Measurements from ENCODE around the gene HTR7.
"Not testable (repeated sequence)": the region's sequence is repeated elsewhere in the genome, so short reads cannot be mapped to it uniquely, and the experiment has no call there.

HTR7 gene

GRCh38 chr10:90834326-90834725, 23.5 kb downstream of the HTR7 start:
- Histone ChIP-seq H3K36me3 (ENCODE audit: control insufficient read depth, insufficient read depth, low read length) (no peaks in the 10 kb centered on the region), H3K4me1 (ENCODE audit: control insufficient read depth, insufficient read depth, low read length, poor library complexity, severe bottlenecking) (no peaks in the 10 kb centered on the region), H3K9me3 (ENCODE audit: control insufficient read depth, low read length) (no peaks in the 10 kb centered on the region), H3K27ac (ENCODE audit: low read depth, low read length, severe bottlenecking) (no peak overlapping the region), H3K4me3 (ENCODE audit: extremely low read depth, insufficient read depth, low read length, poor library complexity, severe bottlenecking) (no peak overlapping the region)
- WGBS, 2 experiments (ENCODE audit: insufficient coverage in 2 of 2), result 100% methylated on average over 1 to 2 of the region's 3 CpGs

- Histone ChIP-seq H3K4me1 (ENCODE audit: control insufficient read depth, insufficient read depth, low read length, poor library complexity, severe bottlenecking) (no peaks in the 10 kb centered on the region), H3K36me3 (ENCODE audit: control insufficient read depth, insufficient read depth, low read length) (no peaks in the 10 kb centered on the region), H3K27ac (ENCODE audit: low read depth, low read length, severe bottlenecking) (no peak overlapping the region), H3K4me3 (ENCODE audit: extremely low read depth, insufficient read depth, low read length, poor library complexity, severe bottlenecking) (no peak overlapping the region), H3K9me3 (ENCODE audit: control insufficient read depth, low read length) (no peaks in the 10 kb centered on the region)
- 92 to 93% methylated on average over 13 to 14 of the region's 17 CpGs for WGBS, 2 experiments (ENCODE audit: insufficient coverage in 2 of 2)
Measured at GRCh38 chr10:90832111-90832510, 25.7 kb downstream of the HTR7 start.

GRCh38 chr10:90822508-90822907, 35.3 kb downstream of the HTR7 start:
- Histone ChIP-seq H3K36me3 (ENCODE audit: control insufficient read depth, insufficient read depth, low read length) (no peaks in the 10 kb centered on the region), H3K4me3 (ENCODE audit: extremely low read depth, insufficient read depth, low read length, poor library complexity, severe bottlenecking) (no peak overlapping the region), H3K9me3 (ENCODE audit: control insufficient read depth, low read length) (no peaks in the 10 kb centered on the region), H3K27ac (ENCODE audit: low read depth, low read length, severe bottlenecking) (no peak overlapping the region), H3K4me1 (ENCODE audit: control insufficient read depth, insufficient read depth, low read length, poor library complexity, severe bottlenecking) (no peaks in the 10 kb centered on the region)
- 83 to 100% methylated on average over 1 of the region's 1 CpG for WGBS, 2 experiments (ENCODE audit: insufficient coverage in 2 of 2)

- H3K4me3 ChIP-seq (ENCODE audit: extremely low read depth, insufficient read depth, low read length, poor library complexity, severe bottlenecking); H3K4me1 ChIP-seq (ENCODE audit: control insufficient read depth, insufficient read depth, low read length, poor library complexity, severe bottlenecking); H3K27ac ChIP-seq (ENCODE audit: low read depth, low read length, severe bottlenecking); H3K9me3 ChIP-seq (ENCODE audit: control insufficient read depth, low read length); H3K36me3 ChIP-seq (ENCODE audit: control insufficient read depth, insufficient read depth, low read length): not testable (repeated sequence)
- no CpG with 5 or more reads among the region's 1 CpG for WGBS, 2 experiments (ENCODE audit: insufficient coverage in 2 of 2)
Measured at GRCh38 chr10:90821864-90822263, 36.0 kb downstream of the HTR7 start.

GRCh38 chr10:90819911-90820310, 37.9 kb downstream of the HTR7 start:
- Histone ChIP-seq H3K36me3 (ENCODE audit: control insufficient read depth, insufficient read depth, low read length) (no peaks in the 10 kb centered on the region), H3K27ac (ENCODE audit: low read depth, low read length, severe bottlenecking) (no peak overlapping the region), H3K4me1 (ENCODE audit: control insufficient read depth, insufficient read depth, low read length, poor library complexity, severe bottlenecking) (no peaks in the 10 kb centered on the region), H3K9me3 (ENCODE audit: control insufficient read depth, low read length) (no peaks in the 10 kb centered on the region), H3K4me3 (ENCODE audit: extremely low read depth, insufficient read depth, low read length, poor library complexity, severe bottlenecking) (no peak overlapping the region)

- H3K9me3 ChIP-seq (ENCODE audit: control insufficient read depth, low read length), result no peaks in the 10 kb centered on the region
- WGBS, 2 experiments (ENCODE audit: insufficient coverage in 2 of 2), result 67% methylated on average over 1 of the region's 1 CpG; no CpG with 5 or more reads in 1 of the 2 experiments
Measured at GRCh38 chr10:90818736-90819135, 39.1 kb downstream of the HTR7 start.

GRCh38 chr10:90817128-90817889, 40.5 kb downstream of the HTR7 start:
- 100% methylated on average over 1 of the region's 2 CpGs; no CpG with 5 or more reads in 1 of the 2 experiments for WGBS, 2 experiments (ENCODE audit: insufficient coverage in 2 of 2)
- no peaks in the 10 kb centered on the region for H3K9me3 ChIP-seq (ENCODE audit: control insufficient read depth, low read length)
- H3K4me3 ChIP-seq (ENCODE audit: extremely low read depth, insufficient read depth, low read length, poor library complexity, severe bottlenecking), result no peak overlapping the region
- no peaks in the 10 kb centered on the region for H3K4me1 ChIP-seq (ENCODE audit: control insufficient read depth, insufficient read depth, low read length, poor library complexity, severe bottlenecking)
- H3K27ac ChIP-seq (ENCODE audit: low read depth, low read length, severe bottlenecking), result no peak overlapping the region
- H3K36me3 ChIP-seq (ENCODE audit: control insufficient read depth, insufficient read depth, low read length), result no peaks in the 10 kb centered on the region

More at GRCh38 chr10:90818736-90819135, 39.1 kb downstream of the HTR7 start:
- Histone ChIP-seq H3K27ac (ENCODE audit: low read depth, low read length, severe bottlenecking) (no peak overlapping the region), H3K4me1 (ENCODE audit: control insufficient read depth, insufficient read depth, low read length, poor library complexity, severe bottlenecking) (no peaks in the 10 kb centered on the region), H3K36me3 (ENCODE audit: control insufficient read depth, insufficient read depth, low read length) (no peaks in the 10 kb centered on the region), H3K4me3 (ENCODE audit: extremely low read depth, insufficient read depth, low read length, poor library complexity, severe bottlenecking) (no peak overlapping the region)

GRCh38 chr10:90816466-90816865, 41.4 kb downstream of the HTR7 start:
- H3K4me3 ChIP-seq (ENCODE audit: extremely low read depth, insufficient read depth, low read length, poor library complexity, severe bottlenecking), result no peak overlapping the region
- 95 to 100% methylated on average over 1 to 4 of the region's 5 CpGs for WGBS, 2 experiments (ENCODE audit: insufficient coverage in 2 of 2)
- no peaks in the 10 kb centered on the region for H3K36me3 ChIP-seq (ENCODE audit: control insufficient read depth, insufficient read depth, low read length)
- no peak overlapping the region for H3K27ac ChIP-seq (ENCODE audit: low read depth, low read length, severe bottlenecking)
- no peaks in the 10 kb centered on the region for H3K9me3 ChIP-seq (ENCODE audit: control insufficient read depth, low read length)
- H3K4me1 ChIP-seq (ENCODE audit: control insufficient read depth, insufficient read depth, low read length, poor library complexity, severe bottlenecking), result no peaks in the 10 kb centered on the region

GRCh38 chr10:90813594-90814365, 44.1 kb downstream of the HTR7 start:
- no peak overlapping the region for H3K4me3 ChIP-seq (ENCODE audit: extremely low read depth, insufficient read depth, low read length, poor library complexity, severe bottlenecking)
- no peak overlapping the region for H3K27ac ChIP-seq (ENCODE audit: low read depth, low read length, severe bottlenecking)
- no peaks in the 10 kb centered on the region for H3K36me3 ChIP-seq (ENCODE audit: control insufficient read depth, insufficient read depth, low read length)
- H3K4me1 ChIP-seq (ENCODE audit: control insufficient read depth, insufficient read depth, low read length, poor library complexity, severe bottlenecking), result no peaks in the 10 kb centered on the region
- no peaks in the 10 kb centered on the region for H3K9me3 ChIP-seq (ENCODE audit: control insufficient read depth, low read length)
- 90 to 95% methylated on average over 5 to 6 of the region's 7 CpGs for WGBS, 2 experiments (ENCODE audit: insufficient coverage in 2 of 2)

GRCh38 chr10:90807106-90807505, 50.7 kb downstream of the HTR7 start:
- H3K9me3 ChIP-seq (ENCODE audit: control insufficient read depth, low read length); H3K4me1 ChIP-seq (ENCODE audit: control insufficient read depth, insufficient read depth, low read length, poor library complexity, severe bottlenecking); H3K27ac ChIP-seq (ENCODE audit: low read depth, low read length, severe bottlenecking); H3K4me3 ChIP-seq (ENCODE audit: extremely low read depth, insufficient read depth, low read length, poor library complexity, severe bottlenecking); H3K36me3 ChIP-seq (ENCODE audit: control insufficient read depth, insufficient read depth, low read length): not testable (repeated sequence)
- 82 to 93% methylated on average over 4 of the region's 4 CpGs for WGBS, 2 experiments (ENCODE audit: insufficient coverage in 2 of 2)

GRCh38 chr10:90806677-90807076, 51.2 kb downstream of the HTR7 start:
- no peaks in the 10 kb centered on the region for H3K9me3 ChIP-seq (ENCODE audit: control insufficient read depth, low read length)
- WGBS, 2 experiments (ENCODE audit: insufficient coverage in 2 of 2), result 89% methylated on average over 1 of the region's 1 CpG; no CpG with 5 or more reads in 1 of the 2 experiments
- H3K27ac ChIP-seq (ENCODE audit: low read depth, low read length, severe bottlenecking), result no peak overlapping the region
- no peaks in the 10 kb centered on the region for H3K36me3 ChIP-seq (ENCODE audit: control insufficient read depth, insufficient read depth, low read length)
- H3K4me1 ChIP-seq (ENCODE audit: control insufficient read depth, insufficient read depth, low read length, poor library complexity, severe bottlenecking), result no peaks in the 10 kb centered on the region
- H3K4me3 ChIP-seq (ENCODE audit: extremely low read depth, insufficient read depth, low read length, poor library complexity, severe bottlenecking), result no peak overlapping the region
